Activated T-cell treated with anti-CD3 and anti-CD28 coated beads, Interleukin-2, amount 50 U/mL, for 4 hours (primary cell): ENCODE results near the gene TEX12. TPM values are rescaled to one million over a fixed set of nuclear protein-coding genes. Genes with fewer than 3 reads are reported as not detected.
"Not testable (repeated sequence)": the region's sequence is repeated elsewhere in the genome, so short reads cannot be mapped to it uniquely, and the experiment has no call there.

Source experiments
- ATAC-seq, 2 donors: fragments of 200-7000 bp; cut with Tn5 transposase; one replicate each; pipeline ENCODE4 v1.10.0; 2021
- DNase-seq: peaks from one replicate; pipeline ENCODE4 v3.0.0-alpha.2; 2020
- H3K27me3 Mint-ChIP-seq: one replicate; pipeline ENCODE4 v1.8.0; 2021; ENCODE audit warnings: low read depth, mixed read lengths
- H3K36me3 Mint-ChIP-seq: one replicate; pipeline ENCODE4 v1.8.0; 2022; ENCODE audit warnings: mixed read lengths; ENCODE audit not compliant: insufficient read depth
- H3K4me1 Mint-ChIP-seq: one replicate; pipeline ENCODE4 v1.8.0; 2021; ENCODE audit warnings: low read depth, mixed read lengths
- H3K4me3 Mint-ChIP-seq: one replicate; pipeline ENCODE4 v1.8.0; 2021; ENCODE audit warnings: mild to moderate bottlenecking, moderate library complexity, mixed read lengths
- H3K9me3 Mint-ChIP-seq: one replicate; pipeline ENCODE4 v1.8.0; 2021; ENCODE audit warnings: mixed read lengths
- total RNA-seq, 3 donors: library from RNA; stranded (reverse); gene quantifications; one replicate each; pipeline ENCODE4 v1.2.1, GENCODE V29; 2021

TEX12 gene
- total RNA-seq, 3 donors from 2014 or later = 0.40 TPM; not detected in 2

GRCh38 chr11:112176077-112176476 is 8.9 kb downstream of the TEX12 start:
- Mint-ChIP-seq H3K9me3 (no peaks in the 10 kb centered on the region), H3K4me1 (peaks cover 13% of the 10 kb centered on the region), H3K36me3 (peaks cover 2% of the 10 kb centered on the region), H3K27me3 (peaks cover 25% of the 10 kb centered on the region), H3K4me3 (no peak overlapping the region)
- ATAC-seq (no peak), DNase-seq (no peak)

DNA sequence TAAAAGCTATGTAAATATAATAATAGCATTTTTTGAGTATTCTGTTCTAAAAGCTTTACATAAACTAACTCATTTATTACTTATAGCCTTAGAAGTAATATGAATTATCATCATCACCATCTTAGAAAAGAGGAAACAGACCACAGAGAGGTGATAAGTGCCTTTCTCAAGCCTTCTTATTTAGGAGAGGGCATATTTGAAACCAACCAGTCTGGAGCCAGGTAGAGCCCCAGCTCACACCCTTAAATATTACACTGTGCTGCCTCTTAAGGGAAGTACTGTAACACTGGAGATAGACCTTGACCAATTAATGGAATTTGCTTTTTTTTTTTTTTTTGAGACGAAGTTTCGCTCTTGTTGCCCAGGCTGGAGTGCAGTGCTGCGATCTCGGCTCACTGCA is 10.4 kb downstream of the TEX12 start:
- ATAC-seq (no peak), DNase-seq (no peak)
- Mint-ChIP-seq H3K27me3 (peaks cover 25% of the 10 kb centered on the region), H3K4me1 (peaks cover 12% of the 10 kb centered on the region), H3K9me3 (no peaks in the 10 kb centered on the region), H3K4me3 (no peak overlapping the region), H3K36me3 (peaks cover 2% of the 10 kb centered on the region)

- peaks cover 2% of the 10 kb centered on the region for H3K36me3 Mint-ChIP-seq
- H3K27me3 Mint-ChIP-seq = peaks cover 25% of the 10 kb centered on the region
- H3K9me3 Mint-ChIP-seq = no peaks in the 10 kb centered on the region
- no peak for DNase-seq
- H3K4me1 Mint-ChIP-seq = peaks cover 12% of the 10 kb centered on the region
- no peak overlapping the region for H3K4me3 Mint-ChIP-seq
- ATAC-seq = no peak
Observed at GRCh38 chr11:112178428-112178827, 11.3 kb downstream of the TEX12 start.

DNA sequence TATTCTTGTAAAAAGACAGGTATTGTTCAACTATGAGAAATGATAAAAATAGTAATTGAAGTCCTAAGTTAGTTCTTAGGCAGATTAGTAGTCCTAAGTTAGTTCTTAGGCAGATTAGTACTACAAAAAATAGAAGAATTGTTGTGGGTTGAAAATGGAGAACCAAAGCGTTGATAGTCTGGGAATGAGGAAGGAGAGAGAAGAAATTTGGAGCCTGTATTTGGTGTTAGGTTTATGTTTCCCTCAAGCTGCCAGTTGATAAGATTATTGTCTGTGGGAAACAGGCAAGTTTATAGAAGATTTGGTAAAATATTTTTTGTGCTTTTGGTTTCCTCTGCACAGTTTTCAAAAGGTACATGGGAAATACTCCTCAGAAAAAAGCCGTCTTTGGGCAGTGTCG is 11.8 kb downstream of the TEX12 start:
- Mint-ChIP-seq H3K27me3 (peaks cover 27% of the 10 kb centered on the region), H3K4me3 (no peak overlapping the region), H3K36me3 (peaks cover 2% of the 10 kb centered on the region), H3K9me3 (no peaks in the 10 kb centered on the region), H3K4me1 (peaks cover 12% of the 10 kb centered on the region)
- DNase-seq = no peak
- no peak for ATAC-seq

DNA sequence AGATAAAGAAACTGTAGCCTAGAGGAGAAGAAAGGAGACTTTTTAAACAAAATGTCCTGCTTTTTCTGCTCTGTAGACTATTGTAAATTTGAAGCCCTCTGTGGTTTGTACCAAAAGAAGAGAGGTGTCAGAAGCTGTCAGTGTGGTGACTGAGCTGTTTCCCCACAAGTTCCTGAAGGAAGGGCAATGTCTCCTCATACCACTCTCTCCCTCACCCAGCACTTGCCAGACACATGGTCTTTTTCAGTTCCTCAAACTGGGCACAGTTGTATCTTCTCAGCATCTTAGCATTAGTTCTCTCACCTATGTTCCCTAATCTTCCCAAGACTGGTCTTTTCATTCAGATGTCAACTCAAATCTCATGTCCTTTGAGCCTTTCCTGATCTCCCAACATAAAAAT is 12.4 kb downstream of the TEX12 start:
- ATAC-seq = no peak
- peaks cover 2% of the 10 kb centered on the region for H3K36me3 Mint-ChIP-seq
- H3K27me3 Mint-ChIP-seq = peaks cover 25% of the 10 kb centered on the region

DNA sequence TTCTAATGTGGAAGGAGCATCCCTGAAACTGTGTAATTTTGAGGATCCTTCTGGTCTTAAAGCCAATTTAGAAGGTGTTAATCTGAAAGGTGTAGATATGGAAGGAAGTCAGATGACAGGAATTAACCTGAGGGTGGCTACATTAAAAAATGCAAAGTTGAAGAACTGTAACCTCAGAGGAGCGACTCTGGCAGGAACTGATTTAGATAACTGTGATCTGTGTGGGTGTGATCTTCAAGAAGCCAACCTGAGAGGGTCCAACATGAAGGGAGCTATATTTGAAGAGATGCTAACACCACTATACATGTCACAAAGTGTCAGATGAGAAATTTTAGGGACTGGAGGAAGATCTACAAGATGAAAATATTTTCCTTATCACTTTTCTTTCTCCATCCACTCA is 15.7 kb downstream of the TEX12 start:
- Mint-ChIP-seq H3K36me3 (peaks cover 2% of the 10 kb centered on the region), H3K4me1 (peaks cover 1% of the 10 kb centered on the region), H3K9me3 (no peaks in the 10 kb centered on the region), H3K27me3 (peaks cover 10% of the 10 kb centered on the region), H3K4me3 (no peak overlapping the region)
- ATAC-seq (no peak), DNase-seq (no peak)

More for the DNA sequence above, 12.4 kb downstream of the TEX12 start:
- H3K4me3 Mint-ChIP-seq = no peak overlapping the region
- peaks cover 10% of the 10 kb centered on the region for H3K4me1 Mint-ChIP-seq
- H3K9me3 Mint-ChIP-seq = no peaks in the 10 kb centered on the region
- DNase-seq = no peak

- Mint-ChIP-seq H3K27me3 (peaks cover 7% of the 10 kb centered on the region), H3K4me3 (no peak overlapping the region), H3K36me3 (no peaks in the 10 kb centered on the region), H3K9me3 (no peaks in the 10 kb centered on the region), H3K4me1 (no peaks in the 10 kb centered on the region)
- DNase-seq = no peak
- ATAC-seq = no peak
Observed at GRCh38 chr11:112185883-112186282, 18.7 kb downstream of the TEX12 start.

- no peaks in the 10 kb centered on the region for H3K36me3 Mint-ChIP-seq
- ATAC-seq (no peak), DNase-seq (no peak)
- H3K9me3 Mint-ChIP-seq = no peaks in the 10 kb centered on the region
- no peaks in the 10 kb centered on the region for H3K4me1 Mint-ChIP-seq
- H3K4me3 Mint-ChIP-seq = no peak overlapping the region
- H3K27me3 Mint-ChIP-seq = peaks cover 7% of the 10 kb centered on the region
Observed at GRCh38 chr11:112186304-112186703, 19.1 kb downstream of the TEX12 start.

DNA sequence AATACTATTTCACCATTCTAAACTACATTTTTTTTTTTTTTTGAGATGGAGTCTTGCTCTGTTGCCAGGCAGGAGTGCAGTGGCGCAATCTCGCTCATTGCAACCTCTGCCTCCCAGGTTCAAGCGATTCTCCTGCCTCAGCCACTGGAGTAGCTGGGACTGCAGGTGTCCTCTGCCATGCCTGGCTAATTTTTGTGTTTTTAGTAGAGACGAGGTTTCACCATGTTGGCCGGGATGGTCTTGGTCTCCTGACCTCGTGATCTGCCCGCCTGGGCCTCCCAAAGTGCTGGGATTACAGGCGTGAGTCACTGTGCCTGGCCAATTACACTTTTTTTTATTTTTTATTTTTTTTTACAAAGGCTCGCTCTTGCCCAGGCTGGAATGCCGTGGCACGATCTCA is 27.9 kb downstream of the TEX12 start:
- H3K27me3 Mint-ChIP-seq, ATAC-seq, H3K4me1 Mint-ChIP-seq, DNase-seq, H3K36me3 Mint-ChIP-seq, H3K4me3 Mint-ChIP-seq, H3K9me3 Mint-ChIP-seq: not testable (repeated sequence)

DNA sequence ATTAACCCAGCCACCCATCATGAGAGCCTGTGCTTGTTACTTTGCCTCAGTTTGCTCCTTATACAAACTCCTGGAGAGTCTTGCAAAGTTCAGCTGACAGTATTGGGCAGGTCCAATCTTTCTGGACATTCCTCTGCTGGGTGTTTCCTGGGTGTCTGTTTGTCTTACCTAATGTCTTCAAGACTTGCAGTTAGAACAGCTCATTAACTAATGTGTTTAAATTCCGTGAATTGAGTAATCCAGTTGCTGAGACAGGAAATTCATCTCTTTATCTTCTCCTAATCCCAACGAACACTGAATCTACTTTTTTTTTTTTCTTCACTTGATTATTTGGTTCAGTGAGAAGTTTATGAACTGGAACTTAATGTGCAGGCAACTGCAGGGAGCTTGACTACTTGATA is 28.8 kb downstream of the TEX12 start:
- ATAC-seq (no peak), DNase-seq (no peak)
- no peaks in the 10 kb centered on the region for H3K27me3 Mint-ChIP-seq
- no peak overlapping the region for H3K4me3 Mint-ChIP-seq
- H3K36me3 Mint-ChIP-seq = no peaks in the 10 kb centered on the region
- no peaks in the 10 kb centered on the region for H3K9me3 Mint-ChIP-seq
- H3K4me1 Mint-ChIP-seq = no peaks in the 10 kb centered on the region

GRCh38 chr11:112196519-112197087 is 29.4 kb downstream of the TEX12 start:
- H3K4me3 Mint-ChIP-seq = no peak overlapping the region
- H3K4me1 Mint-ChIP-seq = no peaks in the 10 kb centered on the region
- no peak for DNase-seq
- no peaks in the 10 kb centered on the region for H3K36me3 Mint-ChIP-seq
- H3K9me3 Mint-ChIP-seq = no peaks in the 10 kb centered on the region
- ATAC-seq = no peak
- no peaks in the 10 kb centered on the region for H3K27me3 Mint-ChIP-seq

- not testable (repeated sequence) for ATAC-seq
Observed at GRCh38 chr11:112199101-112199500, 31.9 kb downstream of the TEX12 start.

GRCh38 chr11:112200252-112200651 is 33.1 kb downstream of the TEX12 start:
- Mint-ChIP-seq H3K4me3 (no peak overlapping the region), H3K4me1 (no peaks in the 10 kb centered on the region), H3K36me3 (no peaks in the 10 kb centered on the region), H3K9me3 (no peaks in the 10 kb centered on the region), H3K27me3 (no peaks in the 10 kb centered on the region)
- ATAC-seq (no peak), DNase-seq (no peak)

More at GRCh38 chr11:112199101-112199500, 31.9 kb downstream of the TEX12 start:
- H3K9me3 Mint-ChIP-seq, H3K27me3 Mint-ChIP-seq, H3K36me3 Mint-ChIP-seq, H3K4me1 Mint-ChIP-seq, DNase-seq, H3K4me3 Mint-ChIP-seq: not testable (repeated sequence)

DNA sequence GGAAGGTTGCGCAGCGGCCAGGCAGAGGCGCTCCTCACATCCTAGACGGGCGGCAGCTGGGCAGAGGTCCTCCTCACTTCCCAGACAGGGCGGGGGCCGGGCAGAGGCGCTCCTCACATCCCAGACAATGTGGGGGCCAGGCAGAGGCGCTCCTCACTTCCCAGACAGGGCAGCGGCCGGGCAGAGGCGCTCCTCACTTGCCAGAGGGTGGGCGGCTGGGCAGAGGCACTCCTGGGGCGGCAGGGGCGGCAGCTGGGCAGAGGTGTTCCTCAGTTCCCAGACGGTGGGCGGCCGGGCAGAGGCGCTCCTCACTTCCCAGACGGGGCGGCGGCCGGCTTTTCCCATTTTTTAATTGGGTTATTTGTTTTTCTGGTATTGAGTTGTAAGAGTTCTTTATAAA is 38.9 kb downstream of the TEX12 start:
- no peak for ATAC-seq
- no peaks in the 10 kb centered on the region for H3K36me3 Mint-ChIP-seq

GRCh38 chr11:112210890-112211289 is 43.7 kb downstream of the TEX12 start:
- no peak for ATAC-seq

More for the DNA sequence above, 38.9 kb downstream of the TEX12 start:
- no peaks in the 10 kb centered on the region for H3K9me3 Mint-ChIP-seq
- no peak for DNase-seq
- no peaks in the 10 kb centered on the region for H3K27me3 Mint-ChIP-seq
- H3K4me3 Mint-ChIP-seq = no peak overlapping the region
- H3K4me1 Mint-ChIP-seq = peaks cover 1% of the 10 kb centered on the region

DNA sequence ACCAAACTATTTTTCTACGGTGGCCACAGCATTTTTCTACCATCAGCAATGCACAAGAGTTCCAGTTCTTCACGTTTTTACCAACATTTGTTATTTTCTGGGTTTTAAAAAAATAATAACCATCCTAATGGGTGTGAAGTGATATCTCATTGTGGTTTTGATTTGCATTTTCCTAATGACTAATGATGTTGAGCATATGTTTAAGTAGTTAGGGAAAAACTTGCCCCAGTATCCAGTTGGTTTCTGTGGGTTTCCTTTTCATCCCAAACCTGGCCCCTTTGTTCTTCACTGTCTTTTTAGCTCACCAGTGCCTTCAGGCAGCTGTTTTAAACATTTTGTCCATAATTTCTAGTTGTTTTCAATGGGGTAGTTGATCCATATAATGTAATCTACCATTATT is 44.4 kb downstream of the TEX12 start:
- no peaks in the 10 kb centered on the region for H3K9me3 Mint-ChIP-seq
- H3K27me3 Mint-ChIP-seq = no peaks in the 10 kb centered on the region
- H3K4me3 Mint-ChIP-seq = peak overlapping the region; percentile 9
- no peaks in the 10 kb centered on the region for H3K36me3 Mint-ChIP-seq
- peaks cover 13% of the 10 kb centered on the region for H3K4me1 Mint-ChIP-seq
- DNase-seq (no peak), ATAC-seq (peak; percentile 77 to 87)

More at GRCh38 chr11:112210890-112211289, 43.7 kb downstream of the TEX12 start:
- Mint-ChIP-seq H3K27me3 (no peaks in the 10 kb centered on the region), H3K4me3 (no peak overlapping the region), H3K9me3 (no peaks in the 10 kb centered on the region), H3K36me3 (no peaks in the 10 kb centered on the region), H3K4me1 (peaks cover 13% of the 10 kb centered on the region)
- DNase-seq = no peak
